Sigmoid colon (tissue), 7 donors: ENCODE measurements around the gene ALKBH2. TPM values are rescaled to one million over a fixed set of nuclear protein-coding genes. Genes with fewer than 3 reads are reported as not detected.
"Not testable (repeated sequence)": the region's sequence is repeated elsewhere in the genome, so short reads cannot be mapped to it uniquely, and the experiment has no call there.

Experiments used
- DNase-seq: peaks from one replicate; pipeline ENCODE4 v3.0.0-alpha.2; 2019
- H3K27ac ChIP-seq, 4 donors: fragments of 200-600 bp; sonication (generic); one replicate each; pipeline ENCODE4 v1.5.1; 2016 to 2019; ENCODE audit warnings: mild to moderate bottlenecking in 1 of 4
- H3K27me3 ChIP-seq, 3 donors: fragments of 200-600 bp; sonication (generic); one replicate each; pipeline ENCODE4 v1.5.1; 2019; ENCODE audit warnings: mild to moderate bottlenecking in 1 of 3
- H3K36me3 ChIP-seq, 4 donors: fragments of 200-600 bp; sonication (generic); one replicate each; pipeline ENCODE4 v1.5.1; 2016 to 2019
- H3K4me1 ChIP-seq, 4 donors: fragments of 200-600 bp; sonication (generic); one replicate each; pipeline ENCODE4 v1.5.1; 2017 to 2019
- H3K4me3 ChIP-seq, 4 donors: fragments of 200-600 bp; sonication (generic); one replicate each; pipeline ENCODE4 v1.5.1; 2017 to 2019; ENCODE audit warnings: mild to moderate bottlenecking in 2 of 4, moderate library complexity in 1 of 4
- H3K9me3 ChIP-seq, 4 donors: fragments of 200-600 bp in 3 of 4; sonication (generic) in 3 of 4; one replicate each; pipeline versions ENCODE4 v1.5.1 to v1.6.1; 2013 to 2019
- EP300 ChIP-seq, 4 donors: sonication (generic); formaldehyde crosslinking; IDR thresholded peaks; one replicate each; pipeline ENCODE4 v1.6.1; 2017; ENCODE audit warnings: antibody characterized with exemption in 4 of 4
- POLR2A ChIP-seq, 2 donors: fragments of 450-650 bp; IDR thresholded peaks; one replicate each; pipeline ENCODE4 v1.6.1; 2016; ENCODE audit warnings: antibody characterized with exemption in 2 of 2, mild to moderate bottlenecking in 2 of 2, moderate library complexity in 2 of 2
- POLR2AphosphoS5 ChIP-seq, 4 donors: sonication (generic); formaldehyde crosslinking; IDR thresholded peaks; one replicate each; pipeline ENCODE4 v1.6.1; 2017; ENCODE audit warnings: antibody characterized with exemption in 4 of 4
- WGBS, 2 donors: extraction: QIAGEN DNeasy Blood & Tissue Kit; methylation state at CpG; one replicate each; pipeline ENCODE4 v1.1.7; 2013; 5-methylcytosine and 5-hydroxymethylcytosine counted together
- intact Hi-C: fragments of 100-400 bp; cut with DNase I; formaldehyde crosslinking; loops from one replicate; pipeline ENCODE4 v1.15.1; 2023
- polyA plus RNA-seq, 3 donors: library from polyadenylated mRNA; stranded (reverse); fragments of 200-250 nt; gene quantifications; one replicate each; pipeline ENCODE4 v1.2.3, GENCODE V29; 2013
- total RNA-seq, 4 donors: library from RNA; depleted of rRNA; stranded (reverse); fragments of >200 nt; gene quantifications; one replicate each; pipeline ENCODE4 v1.1.0, GENCODE V29; 2016
- TF ChIP-seq, protein P1 (sequence below), 4 experiments: fragments of 450-650 bp in 3 of 4; fragments of 200-600 bp in 1 of 4; IDR thresholded peaks; one replicate each; pipeline ENCODE4 v1.5.1; 2016 to 2019; ENCODE audit warnings: antibody characterized with exemption in 4 of 4, mild to moderate bottlenecking in 3 of 4, moderate library complexity in 2 of 4
- donor health status: healthy with polysubstance abuse.
- donor health status: Bipolar disorder and iron deficiency.
- donor health status: healthy.

ALKBH2 gene
- total and polyA plus RNA-seq, 7 donors: 5.3 to 29.3 (median 15.5) TPM

- 4 to 12% methylated on average over 9 of the region's 9 CpGs for WGBS, 2 donors
- Histone ChIP-seq H3K4me3 (peak overlapping the region; percentile 74 to 99 (median 96)), H3K27me3 (no peaks in the 10 kb centered on the region), H3K4me1 (peaks cover 0 to 19% (median 15%) of the 10 kb centered on the region in 4 donors), H3K27ac (peak overlapping the region; percentile 14 to 88 (median 86)), H3K36me3 (peaks cover 0 to 18% (median 5%) of the 10 kb centered on the region in 4 donors), H3K9me3 (no peaks in the 10 kb centered on the region)
- TF ChIP-seq, protein P1, sequence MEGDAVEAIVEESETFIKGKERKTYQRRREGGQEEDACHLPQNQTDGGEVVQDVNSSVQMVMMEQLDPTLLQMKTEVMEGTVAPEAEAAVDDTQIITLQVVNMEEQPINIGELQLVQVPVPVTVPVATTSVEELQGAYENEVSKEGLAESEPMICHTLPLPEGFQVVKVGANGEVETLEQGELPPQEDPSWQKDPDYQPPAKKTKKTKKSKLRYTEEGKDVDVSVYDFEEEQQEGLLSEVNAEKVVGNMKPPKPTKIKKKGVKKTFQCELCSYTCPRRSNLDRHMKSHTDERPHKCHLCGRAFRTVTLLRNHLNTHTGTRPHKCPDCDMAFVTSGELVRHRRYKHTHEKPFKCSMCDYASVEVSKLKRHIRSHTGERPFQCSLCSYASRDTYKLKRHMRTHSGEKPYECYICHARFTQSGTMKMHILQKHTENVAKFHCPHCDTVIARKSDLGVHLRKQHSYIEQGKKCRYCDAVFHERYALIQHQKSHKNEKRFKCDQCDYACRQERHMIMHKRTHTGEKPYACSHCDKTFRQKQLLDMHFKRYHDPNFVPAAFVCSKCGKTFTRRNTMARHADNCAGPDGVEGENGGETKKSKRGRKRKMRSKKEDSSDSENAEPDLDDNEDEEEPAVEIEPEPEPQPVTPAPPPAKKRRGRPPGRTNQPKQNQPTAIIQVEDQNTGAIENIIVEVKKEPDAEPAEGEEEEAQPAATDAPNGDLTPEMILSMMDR (IDR thresholded peaks at IDR 0.05): no peak
- TF ChIP-seq POLR2A (IDR thresholded peaks at IDR 0.05): no peak
- intact Hi-C loops: loop anchor here (2.0 to 5.0 kb wide), 3 partner anchors 39 to 491 kb away; partner anchors contain the start of genes ALKBH2, ISCU and SART3
- DNase-seq: no peak
Observed at GRCh38 chr12:109053382-109054123, 39.7 kb downstream of the ALKBH2 start.

DNA sequence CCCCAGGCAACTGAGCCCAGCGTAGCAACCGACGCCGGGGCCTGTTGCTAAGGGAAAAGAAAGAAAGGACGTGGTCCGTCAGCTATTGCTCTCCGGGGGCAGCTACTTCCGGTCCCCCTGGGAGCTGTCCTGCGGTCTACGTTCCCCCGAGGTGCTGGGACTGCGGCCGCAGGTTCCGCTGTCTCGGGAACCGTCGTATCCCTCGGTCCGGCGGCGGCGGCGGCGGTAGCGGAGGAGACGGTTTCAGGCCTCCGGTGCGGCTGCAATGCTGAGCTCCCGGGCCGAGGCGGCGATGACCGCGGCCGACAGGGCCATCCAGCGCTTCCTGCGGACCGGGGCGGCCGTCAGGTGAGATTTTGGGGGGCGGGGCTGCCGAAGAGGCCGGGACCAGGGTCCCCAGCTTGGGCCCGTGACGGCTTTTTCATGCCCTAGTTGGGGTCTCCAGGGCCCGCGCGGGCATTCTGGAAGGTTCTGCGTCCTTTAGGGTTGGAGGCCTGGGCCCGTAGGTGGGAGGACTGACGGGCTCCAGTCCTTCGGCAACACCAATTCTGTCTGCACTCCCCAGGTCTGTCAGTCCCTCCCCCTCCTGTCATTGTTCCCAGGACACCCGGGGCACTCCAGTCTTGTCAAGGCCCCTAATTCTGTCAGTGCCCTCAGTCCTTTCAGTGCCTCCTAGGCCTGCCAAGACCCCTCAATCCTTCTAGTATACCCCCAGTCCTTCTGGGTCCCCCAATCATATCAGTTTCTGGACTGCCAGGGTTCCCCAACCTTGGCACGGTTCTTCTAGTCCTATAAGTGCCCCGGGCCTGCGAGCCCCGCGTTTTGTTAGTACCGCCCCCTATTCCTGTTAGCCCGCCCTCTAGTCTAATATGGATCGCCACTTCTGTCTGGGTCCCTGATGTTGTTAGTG is 40.6 kb downstream of the ALKBH2 start, which contains the start of gene USP30:
TSS of gene USP30 (plus strand) at position 163 of the 910 bp plus-strand sequence. CDS start at position 266, 103 bp downstream.
- TF ChIP-seq EP300 (IDR thresholded peaks at IDR 0.05) (no peak), POLR2A (IDR thresholded peaks at IDR 0.05) (no peak), POLR2AphosphoS5 (IDR thresholded peaks at IDR 0.05) (peak in 3 of 4 donors; percentile 56 to 76 (median 63))
- TF ChIP-seq, protein P1 (IDR thresholded peaks at IDR 0.05): no peak
- intact Hi-C loops: loop anchor here (2.0 to 5.0 kb wide), 3 partner anchors 40 to 490 kb away; partner anchors contain the start of genes ALKBH2, ISCU and SART3
- H3K4me3 ChIP-seq: peak within 1 kb of the TSS; percentile 74 to 99 (median 96)
- peaks cover 0 to 19% (median 15%) of the 10 kb centered on the region in 4 donors for H3K4me1 ChIP-seq
- H3K27ac ChIP-seq: peak within 1 kb of the TSS; percentile 86 to 88 (median 86)
- H3K27me3 ChIP-seq: no peaks in the 10 kb centered on the region
- peak; percentile 93 for DNase-seq
- H3K36me3 ChIP-seq: peaks cover 0 to 9% (median under 1%) of the 10 kb centered on the region in 4 donors
- 0 to 1% methylated on average over 61 of the region's 61 CpGs for WGBS, 2 donors
- H3K9me3 ChIP-seq: no peaks in the 10 kb centered on the region

DNA sequence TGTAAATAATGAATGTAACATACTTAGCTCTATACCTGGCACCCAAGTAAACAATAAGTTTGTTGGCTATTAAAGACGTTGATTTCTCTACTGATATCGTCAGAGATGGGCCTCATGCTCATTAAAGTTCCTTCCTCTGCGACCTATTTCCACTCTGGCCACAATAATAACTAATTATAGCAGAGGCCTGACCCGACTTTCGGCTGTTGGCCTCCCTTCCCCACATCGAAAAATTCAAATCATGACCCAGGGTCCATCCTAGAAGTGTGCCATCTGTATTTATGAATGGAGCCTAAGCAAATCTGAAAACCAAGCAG is 41.2 kb downstream of the ALKBH2 start:
- no peak for TF ChIP-seq EP300 (IDR thresholded peaks at IDR 0.05)
- TF ChIP-seq POLR2AphosphoS5 (IDR thresholded peaks at IDR 0.05): no peak
- TF ChIP-seq POLR2A (IDR thresholded peaks at IDR 0.05): no peak
- TF ChIP-seq, protein P1 (IDR thresholded peaks at IDR 0.05): no peak
- H3K4me1 ChIP-seq: peaks cover 0 to 19% (median 15%) of the 10 kb centered on the region in 4 donors
- peaks cover 0 to 3% (median 0%) of the 10 kb centered on the region in 4 donors for H3K36me3 ChIP-seq
- no peaks in the 10 kb centered on the region for H3K9me3 ChIP-seq
- intact Hi-C loops: loop anchor here (2.0 to 5.0 kb wide), 3 partner anchors 41 to 490 kb away; partner anchors contain the start of genes ALKBH2, ISCU and SART3
- no peaks in the 10 kb centered on the region for H3K27me3 ChIP-seq
- no peak for DNase-seq
- H3K4me3 ChIP-seq: peak overlapping the region; percentile 74 to 99 (median 96)
- WGBS, 2 donors: 5 to 9% methylated on average over 6 of the region's 6 CpGs
- H3K27ac ChIP-seq: peak overlapping the region; percentile 86 to 88 (median 86)

- not testable (repeated sequence) for H3K27me3 ChIP-seq, DNase-seq, H3K9me3 ChIP-seq, H3K36me3 ChIP-seq, H3K27ac ChIP-seq, H3K4me3 ChIP-seq
- peaks cover 0 to 19% (median 15%) of the 10 kb centered on the region in 4 donors for H3K4me1 ChIP-seq
- WGBS, 2 donors: 42 to 74% methylated on average over 8 of the region's 8 CpGs
- intact Hi-C loops: loop anchor here (5.0 kb wide), 2 partner anchors 97 to 487 kb away; partner anchors contain the start of genes ISCU and SART3
Observed at GRCh38 chr12:109049794-109050193, 43.5 kb downstream of the ALKBH2 start.

DNA sequence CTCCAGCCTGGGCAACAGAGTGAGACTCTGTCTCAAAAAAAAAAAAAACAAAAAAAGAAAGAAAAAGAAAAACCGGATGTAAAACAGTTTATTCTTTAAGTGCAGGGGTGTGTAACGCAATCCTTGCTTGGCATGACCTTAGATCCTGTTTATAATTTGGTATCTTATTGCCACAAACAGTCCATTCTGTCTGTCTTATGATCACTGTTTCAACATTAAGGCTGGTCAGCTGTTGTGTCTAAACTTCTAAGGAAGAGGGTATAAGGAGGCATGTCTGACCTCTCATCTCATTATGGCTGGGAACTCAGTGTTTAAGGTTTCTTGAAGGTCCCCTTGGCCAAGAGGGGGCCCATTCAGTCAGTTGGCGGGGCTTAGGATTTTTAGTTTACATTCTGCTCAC is 44.6 kb downstream of the ALKBH2 start:
- H3K27me3 ChIP-seq, intact Hi-C loops, DNase-seq, H3K27ac ChIP-seq, H3K4me3 ChIP-seq, H3K9me3 ChIP-seq, H3K36me3 ChIP-seq: not testable (repeated sequence)
- 38 to 78% methylated on average over 3 of the region's 3 CpGs for WGBS, 2 donors
- H3K4me1 ChIP-seq: peaks cover 0 to 13% (median 9%) of the 10 kb centered on the region in 4 donors
